Measurements from ENCODE around the gene SNX25. TPM values are rescaled to one million over a fixed set of nuclear protein-coding genes. Genes with fewer than 3 reads are reported as not detected.
A peak's percentile ranks its signal among the peaks of the same experiment; 100 is the strongest.

The SNX25 gene
- total and polyA plus RNA-seq, 2 of the 13 experiments (the other 11 are each of a cell fraction or from before 2014, with no cell fraction given) = 23.4 to 23.5 TPM

DNA sequence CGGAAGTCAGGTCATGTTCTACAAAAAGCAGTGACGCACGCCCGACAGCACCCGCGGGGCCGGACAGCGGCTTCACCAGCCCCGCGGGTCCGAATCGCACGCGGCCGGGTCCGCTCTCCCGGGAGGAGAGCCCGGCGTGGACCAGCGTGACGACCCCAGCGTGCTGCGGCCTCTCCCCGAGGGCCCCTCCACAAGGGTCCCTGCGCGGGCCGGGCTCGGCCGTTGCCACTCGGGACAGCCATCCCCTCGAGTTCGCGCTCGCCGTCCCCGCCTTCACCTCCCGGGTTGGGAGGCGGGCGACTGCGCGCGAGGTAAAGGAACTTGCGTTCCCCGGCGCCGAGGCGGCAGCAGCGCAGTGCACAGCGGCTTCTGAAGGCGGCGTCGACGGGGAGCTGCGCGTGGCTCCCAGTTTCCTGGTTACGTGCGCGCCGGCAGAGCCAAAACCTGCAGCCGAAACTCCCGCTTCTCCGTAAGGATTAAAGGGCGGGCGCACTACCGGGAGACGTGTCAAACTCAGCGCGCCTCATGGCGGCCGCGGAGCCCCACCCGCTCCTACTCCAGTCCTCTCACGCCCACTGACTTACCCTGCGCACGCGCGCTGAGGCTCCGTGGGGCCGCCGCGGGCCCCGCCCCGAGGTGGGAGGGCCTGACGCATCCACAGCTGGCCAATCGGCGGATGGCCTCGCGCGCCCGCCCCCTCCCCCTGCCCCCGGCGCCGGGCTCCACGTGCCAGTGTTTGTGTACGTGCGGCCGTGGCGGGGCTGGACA, 186.7 kb downstream of the SNX25 start (continued):
- no peak for TF ChIP-seq NR3C1 (CRISPR knock-in tag; IDR thresholded peaks at IDR 0.05)
- TF ChIP-seq ZKSCAN8 (CRISPR knock-in tag; IDR thresholded peaks at IDR 0.05; ENCODE audit: borderline replicate concordance) = no peak; the same call in 1 of the 2 replicates
- TF ChIP-seq ZNF564 (CRISPR knock-in tag; IDR thresholded peaks at IDR 0.05) = peak; percentile 94
- no peak for TF ChIP-seq ZNF383 (CRISPR knock-in tag; IDR thresholded peaks at IDR 0.05; ENCODE audit: borderline replicate concordance)
- peak; percentile 96 for TF ChIP-seq BRF2 (CRISPR knock-in tag; IDR thresholded peaks at IDR 0.05)
- TF ChIP-seq ZFAT (CRISPR knock-in tag; conservative IDR thresholded peaks at IDR 0.05) = 0 out of 2 replicates have a peak, but pooled peaks have one; percentile 63
- peak; percentile 98 for TF ChIP-seq RNF2 (conservative IDR thresholded peaks at IDR 0.05; ENCODE audit: low read depth)
- no peak; the same call in 1 of the 2 replicates for TF ChIP-seq GLI4 (CRISPR knock-in tag; IDR thresholded peaks at IDR 0.05; ENCODE audit: borderline replicate concordance)
- TF ChIP-seq MBD4 (IDR thresholded peaks at IDR 0.05; ENCODE audit: borderline replicate concordance, low read length) = no peak
- peak; percentile 75 for TF ChIP-seq PHF21A (CRISPR knock-in tag; IDR thresholded peaks at IDR 0.05)
- peak; percentile 77; the same call in 1 of the 2 replicates for TF ChIP-seq ZNF841 (CRISPR knock-in tag; IDR thresholded peaks at IDR 0.05; ENCODE audit: borderline replicate concordance)
- peak; percentile 9 for TF ChIP-seq XRCC5 (optimal IDR thresholded peaks at IDR 0.05; ENCODE audit: low read length)
- peak; percentile 34 for TF ChIP-seq KLF9 (CRISPR knock-in tag; IDR thresholded peaks at IDR 0.05; ENCODE audit: low read depth)
- no peak for TF ChIP-seq ADNP (CRISPR knock-in tag; IDR thresholded peaks at IDR 0.05)
- TF ChIP-seq ZNF567 (CRISPR knock-in tag; IDR thresholded peaks at IDR 0.05; ENCODE audit: borderline replicate concordance) = peak; percentile 75; the same call in 1 of the 2 replicates
- TF ChIP-seq RCOR2 (CRISPR knock-in tag; IDR thresholded peaks at IDR 0.05) = 0 out of 2 replicates have a peak, but pooled peaks have one; percentile 12
- TF ChIP-seq ZNF510 (CRISPR knock-in tag; IDR thresholded peaks at IDR 0.05; ENCODE audit: low read depth) = peak; percentile 93; the same call in 1 of the 2 replicates
- TF ChIP-seq ZBTB21 (CRISPR knock-in tag; IDR thresholded peaks at IDR 0.05) = peak; percentile 97
- peak; percentile 69; the same call in 1 of the 2 replicates for TF ChIP-seq GPN1 (CRISPR knock-in tag; IDR thresholded peaks at IDR 0.05; ENCODE audit: borderline replicate concordance)
- TF ChIP-seq, protein P1, sequence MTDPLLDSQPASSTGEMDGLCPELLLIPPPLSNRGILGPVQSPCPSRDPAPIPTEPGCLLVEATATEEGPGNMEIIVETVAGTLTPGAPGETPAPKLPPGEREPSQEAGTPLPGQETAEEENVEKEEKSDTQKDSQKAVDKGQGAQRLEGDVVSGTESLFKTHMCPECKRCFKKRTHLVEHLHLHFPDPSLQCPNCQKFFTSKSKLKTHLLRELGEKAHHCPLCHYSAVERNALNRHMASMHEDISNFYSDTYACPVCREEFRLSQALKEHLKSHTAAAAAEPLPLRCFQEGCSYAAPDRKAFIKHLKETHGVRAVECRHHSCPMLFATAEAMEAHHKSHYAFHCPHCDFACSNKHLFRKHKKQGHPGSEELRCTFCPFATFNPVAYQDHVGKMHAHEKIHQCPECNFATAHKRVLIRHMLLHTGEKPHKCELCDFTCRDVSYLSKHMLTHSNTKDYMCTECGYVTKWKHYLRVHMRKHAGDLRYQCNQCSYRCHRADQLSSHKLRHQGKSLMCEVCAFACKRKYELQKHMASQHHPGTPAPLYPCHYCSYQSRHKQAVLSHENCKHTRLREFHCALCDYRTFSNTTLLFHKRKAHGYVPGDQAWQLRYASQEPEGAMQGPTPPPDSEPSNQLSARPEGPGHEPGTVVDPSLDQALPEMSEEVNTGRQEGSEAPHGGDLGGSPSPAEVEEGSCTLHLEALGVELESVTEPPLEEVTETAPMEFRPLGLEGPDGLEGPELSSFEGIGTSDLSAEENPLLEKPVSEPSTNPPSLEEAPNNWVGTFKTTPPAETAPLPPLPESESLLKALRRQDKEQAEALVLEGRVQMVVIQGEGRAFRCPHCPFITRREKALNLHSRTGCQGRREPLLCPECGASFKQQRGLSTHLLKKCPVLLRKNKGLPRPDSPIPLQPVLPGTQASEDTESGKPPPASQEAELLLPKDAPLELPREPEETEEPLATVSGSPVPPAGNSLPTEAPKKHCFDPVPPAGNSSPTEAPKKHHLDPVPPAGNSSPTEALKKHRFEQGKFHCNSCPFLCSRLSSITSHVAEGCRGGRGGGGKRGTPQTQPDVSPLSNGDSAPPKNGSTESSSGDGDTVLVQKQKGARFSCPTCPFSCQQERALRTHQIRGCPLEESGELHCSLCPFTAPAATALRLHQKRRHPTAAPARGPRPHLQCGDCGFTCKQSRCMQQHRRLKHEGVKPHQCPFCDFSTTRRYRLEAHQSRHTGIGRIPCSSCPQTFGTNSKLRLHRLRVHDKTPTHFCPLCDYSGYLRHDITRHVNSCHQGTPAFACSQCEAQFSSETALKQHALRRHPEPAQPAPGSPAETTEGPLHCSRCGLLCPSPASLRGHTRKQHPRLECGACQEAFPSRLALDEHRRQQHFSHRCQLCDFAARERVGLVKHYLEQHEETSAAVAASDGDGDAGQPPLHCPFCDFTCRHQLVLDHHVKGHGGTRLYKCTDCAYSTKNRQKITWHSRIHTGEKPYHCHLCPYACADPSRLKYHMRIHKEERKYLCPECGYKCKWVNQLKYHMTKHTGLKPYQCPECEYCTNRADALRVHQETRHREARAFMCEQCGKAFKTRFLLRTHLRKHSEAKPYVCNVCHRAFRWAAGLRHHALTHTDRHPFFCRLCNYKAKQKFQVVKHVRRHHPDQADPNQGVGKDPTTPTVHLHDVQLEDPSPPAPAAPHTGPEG (CRISPR knock-in tag; IDR thresholded peaks at IDR 0.05) = peak; percentile 72; the same call in 1 of the 2 replicates
- TF ChIP-seq TEAD2 (CRISPR knock-in tag; IDR thresholded peaks at IDR 0.05) = no peak
- peak in 1 of 2 experiments; percentile 92; a peak in 2 of 4 replicates for TF ChIP-seq KLF16 (CRISPR knock-in tag; IDR thresholded peaks at IDR 0.05)
